ENCODE data around the gene SKAP1.

DNA sequence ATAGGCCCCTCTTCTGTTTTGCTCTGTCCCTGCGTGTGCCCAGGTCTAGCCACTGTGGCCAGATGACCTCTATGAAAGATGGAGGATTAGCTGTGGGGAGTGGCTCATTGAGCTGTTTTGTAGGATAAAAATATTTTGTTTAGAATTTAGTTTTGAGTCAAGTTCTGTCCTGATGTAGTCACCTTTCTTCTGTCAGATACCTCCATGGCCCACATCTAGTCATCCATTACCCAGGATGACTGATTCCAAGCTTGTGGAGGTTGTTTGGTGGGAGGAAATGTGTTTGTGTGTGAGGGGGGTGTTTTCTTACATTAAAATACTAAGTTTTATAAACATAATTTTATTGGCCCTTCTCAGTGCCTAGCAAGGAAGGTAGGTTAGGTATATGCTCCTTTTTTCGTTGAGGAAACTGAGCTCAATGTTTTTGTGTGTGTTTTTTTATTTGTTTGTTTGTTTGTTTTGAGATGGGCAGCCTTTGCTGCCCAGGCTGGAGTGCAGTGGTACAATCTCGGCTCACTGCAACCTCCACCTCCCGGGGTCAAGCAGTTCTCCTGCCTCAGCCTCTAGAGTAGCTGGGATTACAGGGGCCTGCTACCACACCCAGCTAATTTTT lies 306.1 kb downstream of the SKAP1 start:
- TF ChIP-seq POLR2A (IDR thresholded peaks at IDR 0.05; ENCODE audit: low read length) (no peak), GATA1 (IDR thresholded peaks at IDR 0.05; ENCODE audit: low read depth, low read length) (no peak)

All from erythroblast (primary cell).